H1 (cell line): Measurements from ENCODE around the gene BTNL8. TPM values are rescaled to one million over a fixed set of nuclear protein-coding genes. Genes with fewer than 3 reads are reported as not detected.
A peak's percentile ranks its signal among the peaks of the same experiment; 100 is the strongest.

Experiments
- CTCF ChIA-PET: fragments of 300-600 bp; sonication (Branson Sonifier 250); formaldehyde crosslinking; loops from one replicate; lab custom pipeline; 2021; ENCODE audit not compliant: partially characterized antibody; lab: Charles Lee
- POLR2A ChIA-PET: fragments of 300-600 bp; sonication (Branson Sonifier 250); formaldehyde crosslinking; loops from one replicate; lab custom pipeline; 2021; ENCODE audit warnings: inconsistent platforms; ENCODE audit not compliant: partially characterized antibody; lab: Charles Lee
- DNase-seq, 2 experiments: peaks; one replicate each; pipeline versions ENCODE4 v3.0.0 to v3.0.0-alpha.2; 2010 to 2022; ENCODE audit warnings: low spot score in 2 of 2, low read depth in 1 of 2, mixed read lengths in 1 of 2
- FAIRE-seq: peaks from 2 replicates; lab custom pipeline; 2011; peaks lifted over from hg19 to GRCh38; lab: Jason Lieb, UNC
- H2AFZ ChIP-seq: 2 replicates; pipeline ENCODE4 v1.8.1; 2012; ENCODE audit warnings: low read length, inconsistent platforms
- H2AK5ac ChIP-seq: 2 replicates; pipeline ENCODE4 v1.6.1; 2013; ENCODE audit warnings: low read depth, low read length
- H2BK120ac ChIP-seq: replicated peaks from 2 replicates; pipeline ENCODE3; 2013; ENCODE audit warnings: low read depth, low read length, inconsistent platforms
- H2BK12ac ChIP-seq: 2 replicates; pipeline ENCODE4 v1.6.1; 2013; ENCODE audit warnings: low read depth, low read length
- H2BK15ac ChIP-seq: 2 replicates; pipeline ENCODE4 v1.6.1; 2013; ENCODE audit warnings: low read length
- H2BK20ac ChIP-seq: 2 replicates; pipeline ENCODE4 v1.6.1; 2013; ENCODE audit warnings: low read length
- H2BK5ac ChIP-seq: 2 replicates; pipeline ENCODE4 v1.6.1; 2013; ENCODE audit warnings: low read depth, low read length
- H3K14ac ChIP-seq: 2 replicates; pipeline ENCODE4 v1.6.1; 2013; ENCODE audit warnings: inconsistent platforms; ENCODE audit not compliant: insufficient read length
- H3K18ac ChIP-seq: 2 replicates; pipeline ENCODE4 v1.6.1; 2013; ENCODE audit warnings: low read length; ENCODE audit errors: extremely low read depth
- H3K23ac ChIP-seq: 2 replicates; pipeline ENCODE4 v1.6.1; 2013; ENCODE audit warnings: inconsistent platforms; ENCODE audit not compliant: insufficient read length
- H3K23me2 ChIP-seq: 2 replicates; pipeline ENCODE4 v1.6.1; 2013; ENCODE audit warnings: low read depth, low read length
- H3K27ac ChIP-seq: 2 replicates; pipeline ENCODE4 v1.6.1; 2011; ENCODE audit warnings: low read depth, low read length, inconsistent platforms
- H3K27me3 ChIP-seq, 4 experiments: replicated peaks in 1 of 4; 1 replicate in 1 of 4; 2 replicates in 3 of 4; pipeline versions ENCODE4 v1.6.1 to v1.8.1; 2011 to 2013; ENCODE audit warnings: low read length in 3 of 4, mild to moderate bottlenecking in 3 of 4, inconsistent platforms in 2 of 4, mixed read lengths in 2 of 4, moderate library complexity in 1 of 4; ENCODE audit not compliant: control insufficient read depth in 3 of 4, insufficient read depth in 3 of 4; ENCODE audit errors: extremely low read depth in 1 of 4
- H3K36me3 ChIP-seq, 4 experiments: 2 replicates each; pipeline versions ENCODE4 v1.6.1 to v1.8.1; 2011 to 2013; ENCODE audit warnings: mild to moderate bottlenecking in 4 of 4, low read length in 3 of 4, moderate library complexity in 2 of 4, control low read depth in 1 of 4, inconsistent platforms in 1 of 4; ENCODE audit not compliant: insufficient read depth in 4 of 4, control insufficient read depth in 2 of 4
- H3K4ac ChIP-seq: replicated peaks from 2 replicates; pipeline ENCODE3; 2013; ENCODE audit warnings: low read length, low read depth, mixed read lengths, inconsistent platforms; ENCODE audit not compliant: insufficient read length
- H3K4me1 ChIP-seq, 4 experiments: replicated peaks in 1 of 4; 1 replicate in 1 of 4; 2 replicates in 3 of 4; pipeline versions ENCODE4 v1.6.1 to v1.8.1; 2011 to 2013; ENCODE audit warnings: low read length in 3 of 4, inconsistent platforms in 2 of 4, mixed read lengths in 1 of 4; ENCODE audit not compliant: insufficient read depth in 4 of 4, control insufficient read depth in 3 of 4
- H3K4me2 ChIP-seq, 2 experiments: 2 replicates each; pipeline versions ENCODE4 v1.6.1 to v1.8.1; 2011 to 2013; ENCODE audit warnings: low read depth in 2 of 2, low read length in 2 of 2, control low read depth in 1 of 2, inconsistent platforms in 1 of 2, mild to moderate bottlenecking in 1 of 2; ENCODE audit not compliant: insufficient read depth in 1 of 2
- H3K4me3 ChIP-seq, 4 experiments: fragments of 200-600, 300-600 bp in 1 of 4; sonication (generic), shearing (Covaris generic), sonication (Bioruptor Twin) in 1 of 4; 2 replicates each; pipeline versions ENCODE4 v1.5.1 to v1.8.1; 2011 to 2016; ENCODE audit warnings: low read length in 4 of 4, low read depth in 3 of 4, control low read depth in 2 of 4, inconsistent platforms in 2 of 4, mild to moderate bottlenecking in 2 of 4, mixed read lengths in 1 of 4, moderate library complexity in 1 of 4; ENCODE audit not compliant: insufficient read depth in 2 of 4; ENCODE audit errors: extremely low read depth in 1 of 4
- H3K56ac ChIP-seq: replicated peaks from 2 replicates; pipeline ENCODE3; 2013; ENCODE audit warnings: low read depth, mild to moderate bottlenecking, mixed read lengths, low read length, inconsistent platforms; ENCODE audit not compliant: insufficient read length
- H3K79me1 ChIP-seq: 2 replicates; pipeline ENCODE4 v1.6.1; 2013; ENCODE audit warnings: low read depth, low read length, control low read depth
- H3K79me2 ChIP-seq, 2 experiments: 2 replicates each; pipeline versions ENCODE4 v1.6.1 to v1.8.1; 2012 to 2013; ENCODE audit warnings: low read length in 2 of 2, mild to moderate bottlenecking in 2 of 2, inconsistent platforms in 1 of 2; ENCODE audit not compliant: insufficient read depth in 2 of 2, control insufficient read depth in 1 of 2
- H3K9ac ChIP-seq, 4 experiments: replicated peaks in 1 of 4; 1 replicate in 1 of 4; 2 replicates in 3 of 4; pipeline versions ENCODE4 v1.6.1 to v1.8.1; 2011 to 2013; ENCODE audit warnings: low read depth in 3 of 4, low read length in 3 of 4, control low read depth in 2 of 4, mild to moderate bottlenecking in 2 of 4, moderate library complexity in 2 of 4, inconsistent platforms in 1 of 4; ENCODE audit errors: extremely low read depth in 1 of 4
- H3K9me3 ChIP-seq, 2 experiments: 2 replicates each; pipeline versions ENCODE4 v1.6.1 to v1.8.1; 2012 to 2013; ENCODE audit warnings: mild to moderate bottlenecking in 2 of 2, moderate library complexity in 2 of 2, control low read depth in 1 of 2, inconsistent platforms in 1 of 2, low read depth in 1 of 2, low read length in 1 of 2, mixed read lengths in 1 of 2; ENCODE audit not compliant: insufficient read depth in 2 of 2
- H4K20me1 ChIP-seq, 2 experiments: replicated peaks in 1 of 2; 2 replicates each; pipeline versions ENCODE3 to v1.8.1; 2011 to 2013; ENCODE audit warnings: inconsistent platforms in 2 of 2, low read length in 2 of 2, mild to moderate bottlenecking in 1 of 2; ENCODE audit not compliant: insufficient read depth in 2 of 2, control insufficient read depth in 1 of 2
- H4K5ac ChIP-seq: 2 replicates; pipeline ENCODE4 v1.6.1; 2013; ENCODE audit warnings: low read length, low read depth, mixed read lengths, inconsistent platforms; ENCODE audit not compliant: insufficient read length
- H4K8ac ChIP-seq: 2 replicates; pipeline ENCODE4 v1.8.0; 2013; ENCODE audit warnings: mild to moderate bottlenecking, moderate library complexity, low read length, inconsistent platforms; ENCODE audit not compliant: insufficient read depth; ENCODE audit errors: extremely low read depth
- H4K91ac ChIP-seq: replicated peaks from 2 replicates; pipeline ENCODE3; 2013; ENCODE audit warnings: low read length, mixed read lengths, inconsistent platforms; ENCODE audit not compliant: insufficient read length
- BRCA1 ChIP-seq: IDR thresholded peaks from 2 replicates; pipeline ENCODE4 v1.6.1; 2012; ENCODE audit warnings: low read depth, low read length, improper control_type of control experiment
- CHD2 ChIP-seq: IDR thresholded peaks from 2 replicates; pipeline ENCODE4 v1.6.1; 2012; ENCODE audit warnings: low read length, improper control_type of control experiment
- FOSL1 ChIP-seq: IDR thresholded peaks from 2 replicates; pipeline ENCODE4 v1.6.1; 2011; ENCODE audit warnings: mild to moderate bottlenecking, low read depth, low read length, moderate library complexity; ENCODE audit not compliant: insufficient read depth
- GTF2F1 ChIP-seq: IDR thresholded peaks from 2 replicates; pipeline ENCODE4 v1.6.1; 2012; ENCODE audit warnings: low read depth, low read length, improper control_type of control experiment, borderline replicate concordance
- JUN ChIP-seq: IDR thresholded peaks from 2 replicates; pipeline ENCODE4 v1.6.1; 2011; ENCODE audit warnings: low read depth, mild to moderate bottlenecking, improper control_type of control experiment, low read length
- POLR2AphosphoS5 ChIP-seq: IDR thresholded peaks from 2 replicates; pipeline ENCODE4 v1.6.1; 2011; ENCODE audit warnings: low read depth, low read length
- WGBS, 2 experiments: shearing (Covaris generic) in 1 of 2; methylation state at CpG; one replicate each; pipeline versions ENCODE4 v1.1.6 to v1.1.7; 2013 to 2015; ENCODE audit warnings: low lambda C conversion rate in 2 of 2, mixed read lengths in 2 of 2, inconsistent platforms in 1 of 2, low coverage in 1 of 2, missing lambda C conversion rate in 1 of 2; ENCODE audit not compliant: insufficient replicate concordance in 2 of 2, insufficient coverage in 1 of 2, insufficient read length in 1 of 2; ENCODE audit errors: extremely low coverage in 1 of 2, missing lambda C conversion rate in 1 of 2; 5-methylcytosine and 5-hydroxymethylcytosine counted together
- polyA plus RNA-seq, 7 experiments: library from polyadenylated mRNA; depleted of rRNA in 3 of 7; stranded (reverse) in 5 of 7; unstranded in 2 of 7; fragments of >200 nt in 5 of 7; fragments of 200-250 nt in 2 of 7; gene quantifications; 1 replicate in 5 of 7; 2 replicates in 1 of 7; 4 replicates in 1 of 7; pipeline versions ENCODE4 v1.2.1 to v1.2.3, GENCODE V29; 2011 to 2013; ENCODE audit warnings: missing spikeins in 2 of 7, mixed read lengths in 2 of 7
- total RNA-seq: library from RNA; stranded (reverse); fragmentation: NEBNext Ultra II Directional; extraction: Animal tissue kit (Norgen Biotek cat#: 25700); gene quantifications from 2 replicates; pipeline ENCODE4 v1.2.1, GENCODE V29; 2021
- TF ChIP-seq, protein P1 (sequence below): IDR thresholded peaks from 2 replicates; pipeline ENCODE4 v1.6.1; 2012; ENCODE audit warnings: inconsistent platforms
- TF ChIP-seq, protein P2 (sequence below): IDR thresholded peaks from 2 replicates; pipeline ENCODE4 v1.6.1; 2012; ENCODE audit warnings: low read length, inconsistent platforms

BTNL8 gene
- total and polyA plus RNA-seq, 2 of the 8 experiments (the other 6 are each of a cell fraction or from before 2014, with no cell fraction given), result 0.32 to 0.48 TPM

- Histone ChIP-seq H3K79me2 (peaks cover 0 to 25% of the 10 kb centered on the region in 2 experiments; a peak in 2 of 4 replicates), H3K23ac (no peak within 1 kb of the TSS), H3K4me3 (peak within 1 kb of the TSS; percentile 69 to 98 (median 88)), H4K5ac (peak within 1 kb of the TSS; percentile 92), H4K91ac (peak within 1 kb of the TSS; percentile 94), H3K18ac (peak within 1 kb of the TSS; percentile 64), H3K56ac (peak within 1 kb of the TSS; percentile 98), H2BK5ac (peak within 1 kb of the TSS; percentile 89; the same call in 1 of the 2 replicates), H2BK15ac (no peak within 1 kb of the TSS), H3K14ac (no peak within 1 kb of the TSS), H2AK5ac (no peak within 1 kb of the TSS), H3K36me3 (peaks cover 0 to 3% (median under 1%) of the 10 kb centered on the region in 4 experiments; a peak in 5 of 8 replicates), H2BK12ac (0 out of 2 replicates have a peak within 1 kb of the TSS, but pooled peaks have one; percentile 29), H3K27ac (peak within 1 kb of the TSS; percentile 80; the same call in 1 of the 2 replicates), H2AFZ (peak within 1 kb of the TSS; percentile 85), H3K4me2 (peak within 1 kb of the TSS; percentile 68 to 74), H3K27me3 (no peaks in the 10 kb centered on the region), H4K8ac (peak within 1 kb of the TSS; percentile 98), H2BK20ac (no peak within 1 kb of the TSS), H4K20me1 (peaks cover 2 to 5% of the 10 kb centered on the region in 2 experiments), H2BK120ac (peak within 1 kb of the TSS; percentile 65), H3K4me1 (peaks cover 0 to 8% (median 0%) of the 10 kb centered on the region in 4 experiments; a peak in 2 of 7 replicates), H3K4ac (peak within 1 kb of the TSS; percentile 44), H3K79me1 (no peaks in the 10 kb centered on the region), H3K9ac (peak within 1 kb of the TSS; percentile 57 to 92 (median 85)), H3K9me3 (no peaks in the 10 kb centered on the region), H3K23me2 (peaks cover 2% of the 10 kb centered on the region; the same call in 1 of the 2 replicates)
- ChIA-PET CTCF (interaction anchor here (0.6 to 3.5 kb wide), 7 partner anchors 8 to 299 kb away, joined by 3 to 14 read pairs (median 3); no protein-coding TSS in a partner anchor), POLR2A (interaction anchor here (0.6 to 3.5 kb wide), 9 partner anchors 31 to 304 kb away, joined by 3 to 12 read pairs (median 5); no protein-coding TSS in a partner anchor)
- FAIRE-seq, result no peak
- WGBS, 2 experiments, result 2% methylated on average over 39 of the region's 84 CpGs; no CpG with 5 or more reads in 1 of the 2 experiments
- peak; percentile 88 to 95 for DNase-seq
- no peak for TF ChIP-seq JUN
- peak; percentile 20 for TF ChIP-seq POLR2AphosphoS5
- TF ChIP-seq BRCA1, result no peak
- TF ChIP-seq, protein P1, sequence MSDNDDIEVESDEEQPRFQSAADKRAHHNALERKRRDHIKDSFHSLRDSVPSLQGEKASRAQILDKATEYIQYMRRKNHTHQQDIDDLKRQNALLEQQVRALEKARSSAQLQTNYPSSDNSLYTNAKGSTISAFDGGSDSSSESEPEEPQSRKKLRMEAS, result peak; percentile 78
- no peak; the same call in 1 of the 2 replicates for TF ChIP-seq GTF2F1
- TF ChIP-seq FOSL1, result no peak
- TF ChIP-seq, protein P2, sequence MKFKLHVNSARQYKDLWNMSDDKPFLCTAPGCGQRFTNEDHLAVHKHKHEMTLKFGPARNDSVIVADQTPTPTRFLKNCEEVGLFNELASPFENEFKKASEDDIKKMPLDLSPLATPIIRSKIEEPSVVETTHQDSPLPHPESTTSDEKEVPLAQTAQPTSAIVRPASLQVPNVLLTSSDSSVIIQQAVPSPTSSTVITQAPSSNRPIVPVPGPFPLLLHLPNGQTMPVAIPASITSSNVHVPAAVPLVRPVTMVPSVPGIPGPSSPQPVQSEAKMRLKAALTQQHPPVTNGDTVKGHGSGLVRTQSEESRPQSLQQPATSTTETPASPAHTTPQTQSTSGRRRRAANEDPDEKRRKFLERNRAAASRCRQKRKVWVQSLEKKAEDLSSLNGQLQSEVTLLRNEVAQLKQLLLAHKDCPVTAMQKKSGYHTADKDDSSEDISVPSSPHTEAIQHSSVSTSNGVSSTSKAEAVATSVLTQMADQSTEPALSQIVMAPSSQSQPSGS, result 0 out of 2 replicates have a peak, but pooled peaks have one; percentile 19
- no peak for TF ChIP-seq CHD2
Measured at GRCh38 chr5:180860887-180861822, 37.8 kb upstream of the BTNL8 start, which contains the start of gene ZFP62. Gene ZFP62 (minus strand): TSS chr5:180861276. CDS start chr5:180861219, 57 bp downstream.
